Measurements from ENCODE around the gene VEGFA.

DNA sequence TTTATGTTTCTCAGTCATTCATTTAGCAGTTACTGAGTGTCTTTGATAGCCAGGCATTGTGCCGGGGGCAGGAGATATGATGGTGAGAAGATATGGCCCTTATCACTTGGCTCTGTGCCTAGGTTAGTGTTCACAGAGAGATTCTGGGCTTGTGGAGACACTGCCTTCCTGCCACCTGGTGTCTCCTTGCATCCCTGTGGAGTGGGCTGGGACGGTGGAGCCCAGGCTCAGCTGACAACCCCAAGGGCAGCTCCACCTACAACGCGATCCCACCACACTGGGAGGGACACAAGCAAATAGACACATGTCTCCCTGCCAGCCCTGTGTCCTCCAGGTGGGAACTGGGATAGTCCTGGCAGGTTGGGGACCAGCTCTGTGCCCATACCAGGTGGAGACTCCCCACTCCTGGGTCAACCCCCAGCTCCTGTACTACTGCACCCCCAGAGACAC is 30.3 kb upstream of the VEGFA start:
- TF ChIP-seq, protein P1, sequence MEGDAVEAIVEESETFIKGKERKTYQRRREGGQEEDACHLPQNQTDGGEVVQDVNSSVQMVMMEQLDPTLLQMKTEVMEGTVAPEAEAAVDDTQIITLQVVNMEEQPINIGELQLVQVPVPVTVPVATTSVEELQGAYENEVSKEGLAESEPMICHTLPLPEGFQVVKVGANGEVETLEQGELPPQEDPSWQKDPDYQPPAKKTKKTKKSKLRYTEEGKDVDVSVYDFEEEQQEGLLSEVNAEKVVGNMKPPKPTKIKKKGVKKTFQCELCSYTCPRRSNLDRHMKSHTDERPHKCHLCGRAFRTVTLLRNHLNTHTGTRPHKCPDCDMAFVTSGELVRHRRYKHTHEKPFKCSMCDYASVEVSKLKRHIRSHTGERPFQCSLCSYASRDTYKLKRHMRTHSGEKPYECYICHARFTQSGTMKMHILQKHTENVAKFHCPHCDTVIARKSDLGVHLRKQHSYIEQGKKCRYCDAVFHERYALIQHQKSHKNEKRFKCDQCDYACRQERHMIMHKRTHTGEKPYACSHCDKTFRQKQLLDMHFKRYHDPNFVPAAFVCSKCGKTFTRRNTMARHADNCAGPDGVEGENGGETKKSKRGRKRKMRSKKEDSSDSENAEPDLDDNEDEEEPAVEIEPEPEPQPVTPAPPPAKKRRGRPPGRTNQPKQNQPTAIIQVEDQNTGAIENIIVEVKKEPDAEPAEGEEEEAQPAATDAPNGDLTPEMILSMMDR (IDR thresholded peaks at IDR 0.05): no peak
- TF ChIP-seq POLR2A (IDR thresholded peaks at IDR 0.05): no peak
